Astrocyte of the spinal cord (primary cell): ENCODE data around the gene EHMT1.

Experiments used
- DNase-seq: peaks from one replicate; pipeline ENCODE4 v3.0.0; 2011; ENCODE audit warnings: low read depth, low spot score
- H3K4me3 ChIP-seq: 2 replicates; pipeline ENCODE4 v1.5.1; 2011; ENCODE audit warnings: low read depth, mild to moderate bottlenecking, low read length, moderate library complexity
- CTCF ChIP-seq: IDR thresholded peaks from 2 replicates; pipeline ENCODE4 v1.5.1; 2012; ENCODE audit warnings: low read depth, mild to moderate bottlenecking, low read length, inconsistent platforms
- in situ Hi-C: cut with HindIII; loops from 2 replicates; pipeline ENCODE4 v1.10.0; 2017; ENCODE audit warnings: low sequenced_read_pairs

The EHMT1 gene

GRCh38 chr9:137697193-137697592 lies 78.4 kb downstream of the EHMT1 start:
- no peak overlapping the region for H3K4me3 ChIP-seq
- no peak for DNase-seq
- in situ Hi-C loops, result no loop called here

GRCh38 chr9:137697832-137698231 lies 79.0 kb downstream of the EHMT1 start:
- H3K4me3 ChIP-seq, result no peak overlapping the region
- DNase-seq, result no peak
- TF ChIP-seq CTCF, result no peak
- in situ Hi-C loops, result no loop called here

More at GRCh38 chr9:137697193-137697592, 78.4 kb downstream of the EHMT1 start:
- TF ChIP-seq CTCF, result no peak

GRCh38 chr9:137700911-137701310 lies 82.1 kb downstream of the EHMT1 start:
- no peak for TF ChIP-seq CTCF
- H3K4me3 ChIP-seq, result no peak overlapping the region
- in situ Hi-C loops, result no loop called here
- no peak for DNase-seq

- no peak overlapping the region for H3K4me3 ChIP-seq
- DNase-seq, result no peak
- TF ChIP-seq CTCF, result no peak
- in situ Hi-C loops, result no loop called here
Observed at GRCh38 chr9:137702615-137703379, 84.0 kb downstream of the EHMT1 start.

GRCh38 chr9:137703842-137704508 lies 85.2 kb downstream of the EHMT1 start:
- no peak for DNase-seq
- in situ Hi-C loops, result no loop called here
- no peak for TF ChIP-seq CTCF
- no peak overlapping the region for H3K4me3 ChIP-seq

- no peak for DNase-seq
- in situ Hi-C loops, result no loop called here
- H3K4me3 ChIP-seq, result no peak overlapping the region
- no peak for TF ChIP-seq CTCF
Observed at GRCh38 chr9:137705443-137705863, 86.6 kb downstream of the EHMT1 start.
